GM12873 (cell line): Measurements from ENCODE around the gene ST3GAL2.

ENCODE experiments used
- TF ChIP-seq, protein P1 (sequence below): IDR thresholded peaks from 2 replicates; pipeline ENCODE4 v1.5.1; 2012; ENCODE audit warnings: low read depth, mild to moderate bottlenecking, moderate library complexity, low read length, control low read depth; ENCODE audit not compliant: insufficient read depth; ENCODE audit errors: missing control alignments

Gene ST3GAL2

GRCh38 chr16:70391446-70391845, 47.5 kb downstream of the ST3GAL2 start:
- TF ChIP-seq, protein P1, sequence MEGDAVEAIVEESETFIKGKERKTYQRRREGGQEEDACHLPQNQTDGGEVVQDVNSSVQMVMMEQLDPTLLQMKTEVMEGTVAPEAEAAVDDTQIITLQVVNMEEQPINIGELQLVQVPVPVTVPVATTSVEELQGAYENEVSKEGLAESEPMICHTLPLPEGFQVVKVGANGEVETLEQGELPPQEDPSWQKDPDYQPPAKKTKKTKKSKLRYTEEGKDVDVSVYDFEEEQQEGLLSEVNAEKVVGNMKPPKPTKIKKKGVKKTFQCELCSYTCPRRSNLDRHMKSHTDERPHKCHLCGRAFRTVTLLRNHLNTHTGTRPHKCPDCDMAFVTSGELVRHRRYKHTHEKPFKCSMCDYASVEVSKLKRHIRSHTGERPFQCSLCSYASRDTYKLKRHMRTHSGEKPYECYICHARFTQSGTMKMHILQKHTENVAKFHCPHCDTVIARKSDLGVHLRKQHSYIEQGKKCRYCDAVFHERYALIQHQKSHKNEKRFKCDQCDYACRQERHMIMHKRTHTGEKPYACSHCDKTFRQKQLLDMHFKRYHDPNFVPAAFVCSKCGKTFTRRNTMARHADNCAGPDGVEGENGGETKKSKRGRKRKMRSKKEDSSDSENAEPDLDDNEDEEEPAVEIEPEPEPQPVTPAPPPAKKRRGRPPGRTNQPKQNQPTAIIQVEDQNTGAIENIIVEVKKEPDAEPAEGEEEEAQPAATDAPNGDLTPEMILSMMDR, result no peak

DNA sequence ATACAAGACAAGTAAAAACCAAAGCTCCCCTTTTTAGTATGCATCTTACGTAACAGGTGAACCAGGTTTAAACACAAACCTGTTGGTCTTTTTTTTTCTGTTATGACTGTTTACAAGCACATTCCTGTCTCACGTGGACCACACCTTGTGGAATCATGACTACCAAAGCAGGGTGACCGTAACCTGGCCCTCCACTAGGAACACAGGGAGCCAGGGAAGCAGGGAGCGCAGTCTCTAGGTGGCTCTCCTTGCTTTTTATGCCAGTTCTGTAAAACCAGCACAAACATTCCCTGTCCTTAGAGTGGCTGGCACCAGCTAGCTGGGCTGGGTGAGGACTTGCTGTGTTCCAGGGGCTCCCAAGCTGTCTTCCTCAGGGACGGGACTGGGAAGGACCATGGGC, 48.1 kb downstream of the ST3GAL2 start:
- TF ChIP-seq, protein P1, result no peak

GRCh38 chr16:70388006-70388680, 50.8 kb downstream of the ST3GAL2 start:
- TF ChIP-seq, protein P1, result no peak

DNA sequence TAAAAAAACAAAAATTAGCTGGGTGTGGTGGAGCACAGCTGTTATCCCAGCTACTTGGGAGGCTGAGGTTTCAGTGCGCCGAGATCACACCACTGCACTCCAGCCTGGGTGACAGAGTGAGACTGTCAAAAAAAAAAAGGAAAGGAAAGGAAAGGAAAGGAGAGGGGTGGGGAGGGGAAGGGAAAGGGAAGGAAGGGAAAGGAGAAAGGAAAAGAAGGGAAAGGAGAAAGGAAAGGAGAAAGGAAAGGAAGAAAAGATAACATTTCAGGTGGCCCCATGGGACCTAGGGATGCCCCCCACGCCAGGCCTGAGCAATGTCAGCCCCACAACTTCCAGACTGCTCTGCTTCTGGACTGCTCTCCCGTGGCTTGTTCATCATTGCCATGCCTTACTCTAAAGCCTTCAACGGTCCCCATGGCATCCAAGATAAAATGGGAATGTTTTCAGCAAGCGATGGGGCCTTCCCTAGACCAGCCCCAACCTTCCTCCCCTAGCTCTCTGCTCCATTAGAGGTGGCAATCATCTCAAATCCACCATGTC, 55.4 kb downstream of the ST3GAL2 start:
- TF ChIP-seq, protein P1, result no peak

DNA sequence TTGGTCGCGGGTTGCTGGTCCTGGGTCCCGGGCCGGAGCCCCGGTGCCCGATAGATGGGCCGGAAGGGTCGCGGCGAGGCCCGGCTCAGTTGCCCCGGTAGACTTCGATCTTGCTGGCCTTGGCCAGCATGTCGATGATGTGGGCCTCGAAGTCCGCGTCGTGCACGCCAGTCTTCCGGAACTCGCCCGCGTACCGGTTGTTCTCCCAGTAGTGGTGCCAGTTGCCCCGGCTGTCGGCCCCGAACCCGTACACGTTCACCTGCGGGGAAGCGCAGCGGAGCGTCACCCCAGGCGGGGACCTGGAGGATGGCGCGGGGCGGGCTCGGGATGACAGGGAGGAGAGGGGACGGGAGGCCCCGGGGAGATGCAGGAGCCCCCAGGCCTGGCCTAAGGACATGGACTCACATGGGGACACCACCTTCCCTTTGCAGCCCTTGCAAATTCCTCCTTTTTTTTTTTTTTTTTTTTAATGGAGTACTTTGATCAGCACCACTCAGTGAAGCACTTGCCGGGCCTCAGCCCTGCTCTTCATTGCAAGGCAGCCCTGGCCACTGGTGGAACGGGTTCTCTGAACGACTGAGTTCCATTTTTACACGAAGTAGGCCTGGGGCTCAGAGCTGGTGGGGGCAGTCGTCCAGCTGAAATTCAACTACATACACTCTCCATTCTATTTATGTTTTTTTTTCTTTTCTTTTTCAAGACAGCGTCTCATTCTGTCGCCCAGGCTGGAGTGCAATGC, 57.1 kb downstream of the ST3GAL2 start:
- TF ChIP-seq, protein P1, result no peak

- TF ChIP-seq, protein P1, result peak; percentile 38
These were observed 57.8 kb downstream of the ST3GAL2 start for GRCh38 chr16:70380919-70381603.
